HG03442 (cell line): ENCODE data around the gene PVRIG.
A peak's percentile ranks its signal among the peaks of the same experiment; 100 is the strongest.
"Not testable (repeated sequence)": the region's sequence is repeated elsewhere in the genome, so short reads cannot be mapped to it uniquely, and the experiment has no call there.

ENCODE experiments used
- ATAC-seq: cut with Tn5 transposase; IDR thresholded peaks from one replicate; pipeline ENCODE4 v1.9.1; 2021; ENCODE audit warnings: mild to moderate bottlenecking, moderate library complexity; ENCODE audit not compliant: unreplicated experiment

PVRIG gene

DNA sequence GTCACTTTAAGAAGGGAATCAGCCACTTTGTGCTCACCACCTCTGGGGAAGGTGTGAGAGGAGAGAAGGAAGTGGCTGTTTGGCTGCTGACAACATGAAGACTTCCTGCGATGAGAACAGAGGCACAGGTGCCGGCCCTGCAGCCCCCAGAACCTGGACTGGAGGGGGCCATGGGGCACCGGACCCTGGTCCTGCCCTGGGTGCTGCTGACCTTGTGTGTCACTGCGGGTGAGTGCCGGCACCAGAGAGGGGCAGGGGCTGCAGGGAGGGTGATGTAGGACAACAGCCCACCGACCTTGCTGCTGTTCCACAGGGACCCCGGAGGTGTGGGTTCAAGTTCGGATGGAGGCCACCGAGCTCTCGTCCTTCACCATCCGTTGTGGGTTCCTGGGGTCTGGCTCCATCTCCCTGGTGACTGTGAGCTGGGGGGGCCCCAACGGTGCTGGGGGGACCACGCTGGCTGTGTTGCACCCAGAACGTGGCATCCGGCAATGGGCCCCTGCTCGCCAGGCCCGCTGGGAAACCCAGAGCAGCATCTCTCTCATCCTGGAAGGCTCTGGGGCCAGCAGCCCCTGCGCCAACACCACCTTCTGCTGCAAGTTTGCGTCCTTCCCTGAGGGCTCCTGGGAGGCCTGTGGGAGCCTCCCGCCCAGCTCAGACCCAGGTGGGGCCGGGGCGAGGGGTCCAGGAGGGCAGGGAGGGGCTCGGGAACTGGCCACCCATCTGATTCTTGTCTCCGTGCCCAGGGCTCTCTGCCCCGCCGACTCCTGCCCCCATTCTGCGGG lies at the start of gene PVRIG:
TSS of gene PVRIG (plus strand) at position 149 of the 785 bp plus-strand sequence. CDS start at position 171, 22 bp downstream.
- not testable (repeated sequence) for ATAC-seq

DNA sequence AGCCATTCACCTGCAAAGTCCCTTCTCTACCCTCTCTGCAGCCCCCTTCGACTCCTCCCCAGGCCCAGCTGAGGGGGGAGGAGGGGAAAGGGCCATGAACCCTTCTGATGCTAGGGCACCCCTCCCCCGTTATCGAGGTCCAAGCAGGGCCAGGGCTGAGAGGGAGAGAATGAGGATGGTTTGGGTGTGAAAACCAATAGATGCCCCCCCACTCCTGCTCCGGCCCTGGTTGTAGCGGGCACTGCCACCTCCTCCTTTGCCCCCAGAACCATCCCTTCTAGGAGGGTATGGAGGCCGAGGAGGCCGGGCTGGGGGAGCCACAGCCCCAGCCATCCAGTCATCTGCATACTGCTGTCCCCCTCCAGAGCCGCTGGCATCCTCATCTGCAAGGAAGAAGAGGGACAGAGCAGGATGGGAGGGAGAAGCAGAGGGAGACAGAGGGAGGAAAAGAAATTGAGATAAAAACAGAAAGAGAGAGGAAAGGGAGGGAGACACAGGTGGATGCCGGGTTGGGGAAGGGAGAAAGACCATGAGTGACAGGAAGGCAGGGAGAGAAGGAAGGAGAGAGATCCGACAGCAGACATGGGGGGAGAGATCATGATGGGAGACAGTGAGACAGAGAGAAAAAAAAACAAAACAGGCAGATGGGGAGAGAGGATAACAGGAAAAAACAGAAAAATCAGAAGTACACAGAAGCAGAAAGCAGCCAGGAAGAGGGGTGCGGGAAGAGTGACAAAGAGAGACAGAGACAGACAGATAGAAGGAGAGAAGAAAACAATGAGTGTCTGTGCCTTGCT lies 49.5 kb upstream of the PVRIG start:
- no peak for ATAC-seq

DNA sequence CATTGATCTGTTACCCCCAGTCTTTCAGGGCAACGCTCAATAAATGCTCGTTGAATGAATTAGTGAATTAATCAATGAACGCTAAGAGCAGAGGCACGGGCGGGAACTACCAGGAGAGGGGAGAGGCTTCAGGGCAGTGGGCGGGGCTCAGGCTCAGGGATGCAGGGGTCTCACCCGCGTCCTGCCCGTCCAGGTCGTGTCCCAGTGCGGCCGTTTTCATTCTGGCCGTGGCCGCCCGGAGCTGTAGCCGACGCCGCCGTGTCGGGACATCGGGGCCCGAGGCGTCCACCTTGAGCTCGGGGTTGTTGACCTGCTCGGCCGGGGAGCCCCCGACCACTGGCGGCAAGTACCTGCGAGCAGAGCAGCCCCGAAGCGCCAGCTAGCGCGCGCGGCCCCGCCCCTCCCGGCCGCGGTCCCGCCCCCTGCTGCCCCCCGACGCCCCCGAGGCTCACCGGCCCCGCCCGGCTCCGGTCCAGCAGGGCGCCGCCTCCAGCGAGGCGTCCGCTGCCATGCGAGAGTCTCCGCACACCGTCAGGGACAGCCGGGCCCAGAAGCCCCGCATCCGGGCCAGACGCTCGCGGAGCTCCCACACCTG lies 48.6 kb upstream of the PVRIG start:
- ATAC-seq, result no peak

DNA sequence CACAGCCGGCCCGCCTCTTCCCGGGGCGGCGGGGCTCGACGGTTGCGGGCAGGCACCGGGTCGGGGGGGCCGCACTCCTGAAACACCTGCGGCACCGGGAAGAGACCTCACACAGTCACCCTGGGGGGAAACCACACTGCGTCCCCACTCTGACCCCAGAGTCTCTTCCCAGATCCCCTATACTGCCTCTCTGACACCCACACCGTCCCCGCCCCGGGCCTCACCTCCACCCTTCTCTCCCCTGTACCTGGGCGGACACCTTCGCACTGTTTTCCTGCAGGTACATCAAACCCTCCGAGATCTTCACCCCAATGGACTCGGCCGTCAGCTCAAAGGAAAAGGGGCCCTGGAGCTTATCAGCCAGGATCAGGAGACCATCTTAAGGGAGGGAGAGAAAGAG lies 47.9 kb upstream of the PVRIG start:
- no peak for ATAC-seq

DNA sequence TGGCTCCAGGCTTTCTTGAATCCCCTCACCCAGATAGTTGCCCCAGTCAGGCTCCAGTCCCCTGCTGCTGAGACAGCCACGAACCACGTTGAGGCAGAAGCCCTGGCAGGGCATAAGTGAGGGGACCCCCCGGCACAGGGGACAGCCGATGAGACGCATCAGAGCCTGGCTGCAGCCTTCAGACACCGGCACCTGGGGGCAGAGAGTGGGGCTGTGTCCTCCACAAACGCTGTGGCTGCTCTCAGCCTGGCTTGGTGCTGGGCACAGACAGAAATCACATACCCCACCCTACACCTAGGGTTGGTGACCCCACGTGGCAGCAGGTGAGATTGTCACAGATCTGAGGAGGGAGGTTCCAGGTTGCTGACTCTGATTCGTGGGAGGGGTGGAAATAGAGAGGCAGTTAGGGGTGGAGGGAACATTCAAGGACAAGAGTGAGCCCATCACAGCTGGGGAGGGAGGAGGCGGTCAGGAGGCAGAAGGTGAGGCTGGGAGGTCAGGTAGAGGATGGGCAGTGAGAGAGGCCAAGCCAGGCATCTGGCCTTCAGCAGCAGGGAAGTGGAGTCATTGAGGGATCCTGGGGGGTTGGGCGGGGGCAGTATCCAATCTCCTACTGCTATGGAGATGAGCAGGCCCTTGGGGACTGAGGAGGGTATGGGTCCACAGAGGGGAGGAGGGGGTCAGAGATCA lies 45.8 kb upstream of the PVRIG start:
- ATAC-seq, result no peak

DNA sequence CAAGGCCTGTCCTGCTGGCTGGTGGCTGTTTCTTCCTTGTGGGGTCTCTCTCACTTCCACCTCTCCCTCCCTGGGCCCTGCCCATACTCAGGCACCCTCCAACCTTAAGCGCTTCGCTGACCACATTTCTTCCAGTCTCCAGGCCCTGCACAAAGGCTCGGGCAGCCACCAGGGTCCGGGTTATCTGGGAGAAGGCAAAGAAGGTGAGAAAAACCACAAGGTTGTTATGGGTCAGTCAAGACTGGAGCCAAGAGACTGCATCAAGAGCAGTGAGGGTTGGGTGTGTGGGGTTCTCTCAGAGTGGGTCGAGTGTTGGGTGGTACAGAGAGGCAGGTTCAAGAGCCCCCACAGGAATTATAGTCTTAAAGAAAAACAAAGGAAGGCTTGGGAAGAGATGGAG lies 45.2 kb upstream of the PVRIG start:
- ATAC-seq, result no peak

DNA sequence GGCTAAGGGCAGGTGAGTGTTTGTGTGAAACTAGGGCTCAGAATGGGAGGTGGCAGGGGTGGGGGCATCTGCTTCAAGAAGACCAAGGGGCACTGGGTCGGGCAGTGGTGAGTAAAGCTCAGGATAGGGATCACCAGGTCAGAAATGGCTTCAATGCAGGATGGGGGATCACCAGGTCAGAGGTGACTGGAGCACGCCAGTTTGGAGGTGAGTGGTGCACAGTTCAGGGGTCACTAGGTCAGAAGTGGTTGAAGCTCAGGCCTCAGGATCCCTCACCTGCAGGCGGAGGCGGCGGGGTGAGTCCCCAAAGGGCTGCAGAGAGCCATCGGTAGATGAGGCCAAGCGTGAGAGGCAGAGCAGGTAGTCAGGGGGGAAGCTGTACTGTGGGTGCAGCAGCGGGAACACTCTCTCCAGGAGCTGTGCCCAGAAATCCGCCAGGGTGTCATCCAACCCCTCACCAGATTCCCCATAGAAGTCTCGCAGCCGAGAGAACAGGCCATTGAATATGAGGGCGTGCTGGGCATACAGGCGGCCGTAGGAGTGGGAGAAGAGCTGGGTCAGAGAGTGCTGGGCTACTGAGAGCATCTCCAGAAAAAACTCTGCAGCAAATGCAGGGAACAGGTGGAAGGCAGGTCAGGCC lies 44.3 kb upstream of the PVRIG start:
- ATAC-seq, result no peak

DNA sequence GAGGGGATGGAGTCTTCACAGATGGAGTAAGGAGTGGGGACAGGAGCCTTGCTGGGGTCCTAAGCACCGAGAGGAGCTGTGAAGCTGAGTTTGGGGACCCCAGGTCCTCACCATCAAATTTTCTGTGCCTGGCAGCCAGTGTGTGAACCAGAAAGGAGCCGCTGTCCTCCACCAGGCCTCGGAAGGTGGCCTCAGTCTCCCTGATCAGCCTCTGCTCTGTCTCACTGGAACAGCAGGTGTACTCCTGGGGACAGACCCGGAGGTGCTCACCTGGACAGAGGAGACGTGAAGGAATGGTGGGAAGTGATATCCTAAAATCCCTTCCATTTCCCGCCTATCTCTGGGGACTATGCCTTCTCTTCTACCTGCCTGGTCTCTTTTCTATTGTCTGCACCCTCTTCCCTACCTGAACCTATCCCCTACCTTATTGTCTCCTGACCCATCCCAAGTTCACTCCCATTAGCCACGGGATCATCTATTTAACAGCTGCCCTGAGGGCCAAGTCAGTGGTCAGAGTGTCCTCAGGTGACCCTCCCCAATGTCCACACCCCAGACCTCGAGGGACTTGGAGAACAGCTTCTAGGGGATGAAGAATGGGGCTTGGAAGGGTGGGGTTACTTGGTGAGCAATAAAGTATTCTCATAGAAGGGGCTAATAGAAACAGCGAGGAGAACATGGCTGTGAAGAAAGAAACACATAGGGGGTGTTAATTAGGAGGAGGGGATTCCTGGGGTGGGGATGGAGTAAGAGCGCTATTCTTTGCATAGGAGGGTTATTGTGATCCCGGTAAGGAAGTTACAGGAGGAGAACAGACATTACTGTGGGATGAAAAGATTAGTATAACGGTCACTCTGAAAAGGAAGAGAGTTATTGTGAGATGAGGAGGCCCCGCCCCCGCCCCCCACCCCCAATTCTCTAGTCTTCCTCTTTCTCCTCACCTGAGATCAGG lies 43.4 kb upstream of the PVRIG start:
- no peak for ATAC-seq

DNA sequence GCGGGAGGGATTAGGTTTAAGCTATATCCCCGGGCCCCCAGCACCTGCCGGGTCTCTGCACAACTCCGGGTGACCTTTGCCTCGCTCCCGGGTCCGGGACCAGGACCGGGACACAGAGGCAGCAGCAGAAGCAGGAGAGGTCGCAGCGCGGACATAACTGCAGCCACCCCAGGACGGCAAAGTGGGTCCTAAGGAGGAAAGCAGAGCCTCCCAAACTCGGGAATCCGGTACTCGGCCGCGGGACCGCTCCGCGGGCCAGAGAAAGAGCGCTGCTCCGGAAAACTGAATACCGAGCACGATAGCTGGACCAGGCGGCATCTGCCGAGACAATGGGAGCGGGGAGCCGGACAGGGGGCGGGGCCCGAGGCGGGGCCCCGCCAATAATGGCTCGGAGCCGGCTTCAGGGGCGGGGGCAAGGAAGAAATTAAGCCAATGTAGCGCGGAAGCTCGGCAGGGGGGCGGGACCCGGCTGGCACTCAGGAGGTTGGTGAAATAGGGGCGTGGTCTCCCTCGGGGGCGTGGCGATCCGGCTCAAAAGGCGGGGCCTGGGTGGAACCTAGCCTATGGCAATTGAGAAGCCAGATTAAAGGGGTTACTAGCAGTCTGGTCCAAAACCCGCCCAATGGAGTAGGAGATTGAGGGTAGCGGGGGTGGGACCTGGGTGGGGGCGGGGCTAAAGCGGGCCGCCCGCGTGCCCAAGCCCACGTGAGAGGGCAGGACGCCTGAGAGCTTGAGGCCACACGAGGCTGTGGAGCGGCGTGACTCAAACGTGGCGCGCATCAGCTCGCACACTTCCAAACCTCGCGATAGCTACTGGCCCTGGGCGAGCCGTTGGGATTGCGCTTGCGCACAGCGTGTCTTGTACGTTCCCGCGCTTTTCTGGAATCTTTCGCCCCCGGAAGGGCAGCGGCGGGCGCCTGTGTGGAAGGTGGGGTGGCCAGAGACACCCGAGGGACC lies 42.4 kb upstream of the PVRIG start, which contains the start of the genes GPC2 and STAG3:
TSS of gene GPC2 (minus strand) at position 337 of the 957 bp plus-strand sequence. CDS start at position 155, 182 bp downstream.
TSS of gene STAG3 (plus strand) at position 874 of the 957 bp plus-strand sequence. CDS start 2,639 bp downstream, outside the sequence.
- peak; percentile 83 for ATAC-seq

DNA sequence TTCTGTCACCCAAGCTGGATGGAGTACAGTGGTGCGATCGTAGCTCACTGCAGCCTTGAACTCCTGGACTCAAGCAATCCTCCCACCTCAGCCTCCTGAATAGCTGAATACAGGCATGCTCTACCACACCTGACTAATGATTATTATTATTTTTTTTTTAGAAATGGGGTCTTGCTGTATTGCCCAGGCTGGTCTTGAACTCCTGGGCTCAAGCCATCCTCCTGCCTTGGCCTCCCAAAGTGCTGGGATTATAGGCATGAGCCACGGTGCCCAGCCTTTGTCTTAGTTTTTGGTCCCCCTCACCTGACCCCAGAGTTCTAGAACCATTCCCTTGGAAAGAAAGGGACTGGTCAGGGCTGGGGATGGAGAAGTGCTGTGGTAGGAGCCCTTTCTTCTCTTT lies 39.7 kb upstream of the PVRIG start:
- not testable (repeated sequence) for ATAC-seq

DNA sequence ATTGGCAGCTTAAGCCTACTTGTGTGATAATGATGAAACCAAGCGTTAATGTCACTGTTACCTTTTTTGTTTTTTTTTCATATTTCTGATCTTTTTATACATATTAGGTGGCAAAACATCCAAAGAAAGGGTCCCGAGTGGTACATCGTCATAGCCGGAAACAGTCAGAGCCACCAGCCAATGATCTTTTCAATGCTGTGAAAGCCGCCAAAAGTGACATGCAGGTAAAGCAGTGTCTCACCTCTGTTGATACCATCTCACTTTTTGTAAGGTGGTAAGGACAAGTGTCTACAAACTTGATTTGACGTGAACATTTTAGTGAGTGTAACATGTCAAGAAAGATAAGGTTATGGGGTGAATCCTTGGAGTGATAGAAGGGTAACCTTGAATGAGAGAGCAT lies 37.1 kb upstream of the PVRIG start:
- ATAC-seq, result not testable (repeated sequence)

DNA sequence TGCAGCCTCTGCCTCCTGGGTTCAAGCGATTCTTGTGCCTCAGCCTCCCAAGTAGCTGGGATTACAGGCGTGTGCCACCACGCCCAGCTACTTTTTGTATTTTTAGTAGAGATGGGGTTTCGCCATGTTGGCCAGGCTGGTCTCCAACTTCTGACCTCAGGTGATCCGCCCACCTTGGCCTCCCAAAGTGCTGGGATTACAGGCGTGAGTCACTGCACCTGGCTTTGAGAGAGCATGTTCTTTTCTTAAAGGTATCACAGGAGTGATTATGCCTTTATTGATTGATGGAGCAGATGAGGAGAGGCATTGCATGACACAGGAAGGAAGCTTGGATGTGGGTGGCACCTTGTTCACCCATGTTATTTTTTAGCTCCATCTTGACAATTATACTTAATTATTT lies 36.7 kb upstream of the PVRIG start:
- not testable (repeated sequence) for ATAC-seq

DNA sequence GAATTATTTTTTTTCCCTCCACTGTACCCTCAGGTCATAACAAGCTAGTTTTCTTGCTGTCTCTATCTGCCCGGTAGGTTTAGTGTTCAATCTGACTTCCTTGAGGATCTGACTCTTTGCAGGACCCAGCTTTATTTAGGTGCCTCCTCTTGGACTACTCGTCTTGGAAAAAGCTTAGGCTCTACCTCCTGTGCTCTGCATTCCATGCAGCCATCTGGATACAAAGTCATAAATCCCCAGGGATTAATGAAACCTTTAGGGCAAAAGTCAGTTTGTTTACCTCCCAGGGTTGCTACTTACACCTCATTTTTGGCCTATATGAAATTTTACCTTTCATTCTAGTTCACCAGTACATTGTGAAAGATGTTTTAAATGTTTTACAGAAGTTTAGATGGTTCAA lies 34.0 kb upstream of the PVRIG start:
- no peak for ATAC-seq

DNA sequence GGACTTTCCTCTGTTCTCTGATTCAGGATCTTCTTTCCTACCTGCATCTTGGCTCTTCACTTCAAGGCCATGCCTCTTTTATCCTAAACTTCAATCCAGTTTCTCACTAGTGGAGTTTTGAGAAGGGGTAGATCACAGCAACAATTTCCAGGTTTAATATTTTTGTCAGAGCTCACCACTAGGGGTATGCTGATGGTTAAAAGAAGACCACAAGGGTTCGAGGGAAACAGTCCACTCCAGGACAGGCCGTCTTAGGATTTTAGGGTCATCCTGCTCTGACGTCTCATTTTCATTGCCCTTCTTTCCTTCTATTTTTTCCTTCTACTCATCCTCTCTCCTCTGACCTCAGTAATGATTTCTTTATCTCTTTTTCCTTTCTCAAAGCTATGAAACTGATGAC lies 30.7 kb upstream of the PVRIG start:
- no peak for ATAC-seq

DNA sequence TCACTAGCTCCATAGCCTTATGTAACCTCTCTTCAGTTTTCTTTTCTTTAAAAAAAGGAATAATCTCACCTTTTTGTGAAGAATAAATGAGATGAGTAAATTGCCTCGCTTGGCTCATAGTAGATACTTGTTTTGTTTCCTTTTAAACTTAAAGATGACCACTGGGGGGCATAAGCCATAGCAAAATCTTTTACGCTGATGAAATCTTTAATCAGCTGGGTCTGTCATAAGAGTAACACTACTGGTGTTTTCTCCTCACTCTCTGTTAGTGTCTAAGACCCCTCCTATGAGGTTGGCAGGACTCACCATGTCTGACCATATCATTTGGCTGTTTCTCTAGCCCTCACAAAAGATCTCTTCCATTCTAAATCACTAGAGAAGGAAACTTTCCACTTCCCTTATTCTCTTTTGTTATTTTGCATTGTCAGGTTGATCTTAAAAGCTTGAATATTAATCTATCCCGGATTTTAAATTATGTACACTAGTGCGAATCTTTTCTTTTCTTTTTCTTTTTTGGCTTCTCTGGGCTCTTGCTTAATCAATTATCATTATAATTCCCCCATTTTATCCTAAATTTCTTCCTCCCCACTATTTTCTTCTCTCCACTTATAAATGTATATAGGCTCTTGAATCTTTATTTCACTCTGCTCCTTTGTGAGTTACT lies 29.6 kb upstream of the PVRIG start:
- no peak for ATAC-seq

DNA sequence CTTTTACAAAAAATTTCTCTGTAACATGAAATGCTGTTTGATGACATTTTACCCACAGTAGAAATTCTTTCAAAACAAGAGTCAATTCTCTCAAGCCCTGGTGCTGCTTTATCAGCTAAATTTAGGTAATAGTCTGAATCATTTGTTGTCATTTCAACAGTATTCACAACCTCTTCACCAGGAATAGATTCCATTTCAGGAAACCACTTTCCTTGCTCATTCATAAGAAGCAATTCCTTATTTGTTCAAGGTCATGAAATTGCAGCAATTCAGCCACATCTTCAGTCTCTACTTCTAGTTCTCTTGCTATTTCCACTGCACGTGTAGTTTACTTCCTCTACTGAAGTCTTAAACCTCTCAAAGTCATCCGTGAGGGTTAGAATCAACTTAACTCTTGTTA lies 28.0 kb upstream of the PVRIG start:
- no peak for ATAC-seq

DNA sequence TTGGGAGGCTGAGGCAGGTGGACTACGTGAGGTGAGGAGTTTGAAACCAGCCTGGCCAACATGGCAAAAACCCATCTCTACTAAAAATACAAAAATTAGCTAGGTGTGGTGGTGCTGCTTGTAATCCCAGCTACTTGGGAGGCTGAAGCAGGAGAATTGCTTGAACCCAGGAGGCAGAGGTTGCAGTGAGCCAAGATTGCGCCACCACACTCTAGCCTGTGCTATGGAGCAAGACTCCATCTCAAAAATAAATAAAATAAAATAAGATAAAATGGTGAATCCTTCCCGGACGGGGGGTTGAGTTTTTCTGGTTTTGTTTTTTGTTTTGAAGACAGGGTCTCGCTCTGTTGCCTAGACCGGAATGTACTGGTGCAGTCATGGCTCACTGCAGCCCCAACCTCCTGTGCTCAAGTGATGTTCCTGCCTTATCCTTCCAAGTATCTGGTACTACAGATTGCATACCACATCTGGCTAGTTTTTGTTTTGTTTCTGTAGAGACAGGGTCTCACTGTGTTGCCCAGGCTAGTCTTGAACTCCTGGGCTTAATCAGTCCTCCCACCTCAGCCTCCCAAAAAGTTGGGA lies 27.4 kb upstream of the PVRIG start:
- ATAC-seq, result not testable (repeated sequence)
